GM19238 (cell line): ENCODE measurements around the gene VDR.

Experiments used
- DNase-seq: peaks from one replicate; pipeline ENCODE4 v3.0.0; 2011; ENCODE audit warnings: low spot score; ENCODE audit not compliant: insufficient read length

The VDR gene

DNA sequence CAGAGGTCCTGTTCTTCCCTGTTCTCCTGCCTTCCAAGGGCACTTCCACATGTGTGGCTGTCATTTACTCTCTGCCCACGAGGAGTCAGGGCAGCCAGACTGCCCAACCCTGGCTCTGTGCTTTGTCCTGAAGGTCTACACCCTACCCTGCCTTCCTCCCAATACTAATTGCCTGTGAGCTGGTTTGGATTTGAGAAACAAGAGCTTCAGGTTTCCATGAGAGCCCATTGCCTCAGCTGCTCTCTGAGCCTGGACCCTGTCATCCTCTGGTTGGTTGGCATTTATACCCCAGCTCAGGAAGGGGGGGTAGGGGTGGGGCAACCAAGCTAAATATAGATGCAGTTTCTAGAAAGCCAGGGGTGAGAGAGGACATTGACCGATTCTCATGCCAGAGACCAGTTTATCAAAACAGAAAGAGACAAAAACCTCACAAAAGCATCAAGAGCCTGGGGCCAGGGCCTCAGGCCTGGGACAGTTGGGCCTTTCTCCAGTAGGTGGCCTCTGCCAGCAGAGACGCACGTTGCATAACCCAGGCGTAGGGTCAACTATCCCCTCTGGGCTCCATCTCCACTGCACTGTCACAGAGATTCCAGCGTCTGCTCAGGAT lies 34.5 kb downstream of the VDR start:
- no peak for DNase-seq

DNA sequence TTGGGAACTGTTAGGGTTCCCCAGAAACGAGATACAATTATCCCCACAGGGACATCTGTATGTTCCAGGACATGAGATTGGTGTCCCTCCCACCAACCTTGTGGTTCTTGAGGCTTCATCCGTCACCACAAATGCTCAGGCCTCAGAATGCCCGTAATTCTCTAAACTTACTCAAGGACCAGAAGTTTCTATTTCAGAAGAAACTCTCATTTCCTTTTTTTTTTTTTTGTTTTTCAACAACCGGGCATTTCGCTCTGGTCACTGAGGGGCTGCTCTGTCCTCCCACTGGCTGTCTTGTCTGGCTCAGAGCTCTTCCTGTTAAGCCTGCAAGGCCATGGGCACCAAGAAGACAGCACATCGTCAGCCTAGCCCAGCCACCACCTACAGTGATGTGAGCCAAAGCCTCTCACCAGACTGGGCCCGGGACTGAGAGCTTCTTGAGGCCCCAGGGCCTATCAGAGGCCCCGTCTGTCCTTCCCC lies 36.2 kb downstream of the VDR start:
- peak; percentile 40 for DNase-seq

- no peak for DNase-seq
These were observed 36.8 kb downstream of the VDR start for GRCh38 chr12:47868041-47868440.

DNA sequence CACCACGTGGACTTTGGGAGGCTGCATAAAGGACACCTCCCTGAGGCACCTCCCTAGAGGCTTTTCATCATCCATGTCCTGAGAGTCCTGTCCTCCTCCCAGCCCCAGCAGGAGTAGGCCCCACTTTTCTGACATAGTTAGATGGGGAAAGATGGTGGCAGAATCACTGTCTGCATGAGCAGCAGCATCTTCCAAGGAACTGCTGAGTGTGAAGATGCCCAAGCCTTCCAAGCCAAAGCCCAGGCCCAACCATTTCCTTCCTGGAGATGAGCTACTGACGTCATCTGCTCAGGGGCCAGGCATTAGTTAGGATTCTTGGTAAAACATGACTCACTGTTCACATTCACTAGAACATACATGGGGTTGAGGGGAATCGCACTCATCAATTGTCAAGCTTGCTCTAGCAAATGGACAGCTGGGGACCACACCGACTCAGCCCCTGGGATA lies 37.3 kb downstream of the VDR start:
- DNase-seq = no peak

DNA sequence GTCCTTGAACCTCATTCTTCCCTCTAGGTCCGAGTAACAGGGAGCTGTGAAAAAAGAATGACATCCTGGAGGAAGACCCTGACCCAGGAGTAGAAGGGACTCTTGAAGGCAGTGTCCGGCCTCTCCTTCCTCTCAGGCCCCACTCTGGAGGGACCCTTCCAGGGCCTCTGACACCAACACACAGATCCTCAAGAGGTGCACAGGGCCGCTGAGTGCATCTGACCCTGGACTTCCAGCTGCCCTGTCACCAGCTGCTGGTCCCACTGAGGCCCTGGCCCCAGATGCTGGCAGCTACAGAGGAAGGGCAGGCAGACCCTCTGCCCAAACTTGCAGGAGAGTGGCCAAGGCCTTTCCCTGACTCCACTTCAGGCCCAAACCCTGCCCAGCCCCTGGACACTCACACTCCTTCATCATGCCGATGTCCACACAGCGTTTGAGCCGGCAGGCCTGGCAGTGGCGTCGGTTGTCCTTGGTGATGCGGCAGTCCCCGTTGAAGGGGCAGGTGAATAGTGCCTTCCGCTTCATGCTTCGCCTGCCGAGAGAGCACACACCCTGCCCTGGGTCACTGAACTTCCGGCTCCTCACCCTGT lies 40.1 kb downstream of the VDR start:
- no peak for DNase-seq

- no peak for DNase-seq
These were observed 40.8 kb downstream of the VDR start for GRCh38 chr12:47863985-47864384.

GRCh38 chr12:47863467-47863866 lies 41.3 kb downstream of the VDR start:
- no peak for DNase-seq

- no peak for DNase-seq
These were observed 41.9 kb downstream of the VDR start for GRCh38 chr12:47862881-47863280.

GRCh38 chr12:47862167-47862750 lies 42.5 kb downstream of the VDR start:
- DNase-seq = no peak

- DNase-seq = no peak
These were observed 43.9 kb downstream of the VDR start for GRCh38 chr12:47860873-47861272.

- no peak for DNase-seq
These were observed 44.4 kb downstream of the VDR start for GRCh38 chr12:47860279-47860841.

DNA sequence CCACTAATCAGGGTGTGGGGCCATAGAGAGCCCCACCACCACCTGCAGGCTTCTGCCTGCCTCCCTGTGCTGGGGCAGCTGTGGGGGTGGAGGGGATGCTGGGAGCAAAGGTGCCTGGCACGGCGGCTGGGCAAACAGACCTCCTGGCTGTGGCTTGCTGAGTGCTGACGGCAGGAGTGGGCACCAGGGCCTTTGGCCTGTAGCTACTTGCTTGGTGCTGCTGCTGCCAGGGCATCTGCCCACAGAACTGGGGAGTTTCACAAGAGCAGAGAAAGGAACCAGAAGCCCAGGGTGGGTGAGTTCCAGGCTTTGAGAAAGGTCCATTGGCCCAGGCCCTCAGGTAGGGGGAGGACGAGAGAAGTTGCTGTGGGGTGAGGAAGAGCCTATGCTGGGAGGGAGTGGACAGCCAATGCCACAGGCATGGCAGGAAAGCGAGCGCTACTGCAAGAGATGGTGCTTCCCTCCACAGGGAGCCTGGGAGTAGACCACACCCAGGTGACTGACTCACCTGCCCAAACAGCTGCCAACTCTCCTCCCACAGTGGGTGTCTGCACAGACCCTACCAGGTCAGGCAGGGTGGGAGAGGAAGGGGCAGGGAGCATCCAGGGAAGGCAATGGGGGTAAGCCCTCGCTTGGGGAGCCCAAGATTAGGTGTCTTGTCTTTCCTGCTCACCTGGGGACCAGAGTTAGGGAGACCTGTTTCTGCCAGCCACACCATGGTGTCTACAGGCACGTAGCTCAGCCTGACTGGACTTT lies 46.1 kb downstream of the VDR start:
- DNase-seq = no peak

- no peak for DNase-seq
These were observed 47.8 kb downstream of the VDR start for GRCh38 chr12:47856721-47857575.

DNA sequence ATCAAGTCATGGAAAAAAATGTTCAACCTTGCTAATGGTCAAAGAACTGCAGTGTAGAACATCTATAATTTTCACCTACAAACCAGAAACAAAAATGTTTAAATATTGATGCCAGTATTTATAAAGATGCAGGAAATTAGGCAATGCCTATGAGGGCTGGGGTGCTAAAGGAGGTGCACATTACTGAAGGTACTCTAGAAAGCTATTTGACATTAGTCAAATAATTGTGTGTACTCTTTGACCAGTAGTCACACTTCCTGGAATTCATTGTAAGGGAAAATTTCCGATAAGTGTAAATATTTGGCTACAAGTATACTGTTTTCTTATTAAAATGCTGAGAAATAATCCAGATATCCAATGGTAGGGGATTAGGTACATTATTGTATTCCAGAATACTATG lies 48.7 kb downstream of the VDR start:
- DNase-seq = no peak

DNA sequence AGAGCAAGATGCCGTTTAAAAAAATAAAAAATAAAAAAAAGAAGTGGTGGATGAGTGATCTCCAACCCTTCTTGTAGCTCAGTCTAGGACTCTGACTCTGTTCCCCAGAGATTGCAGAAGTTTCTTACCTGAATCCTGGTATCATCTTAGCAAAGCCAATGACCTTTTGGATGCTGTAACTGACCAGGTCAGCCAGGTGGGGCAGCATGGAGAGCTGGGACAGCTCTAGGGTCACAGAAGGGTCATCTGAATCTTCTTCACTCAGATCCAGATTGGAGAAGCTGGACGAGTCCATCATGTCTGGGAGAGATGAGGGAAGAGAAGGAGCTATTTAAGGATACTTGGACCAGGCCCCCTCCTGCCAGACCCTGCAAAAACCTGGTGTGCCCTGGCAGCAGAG lies 49.3 kb downstream of the VDR start:
- no peak for DNase-seq

- DNase-seq = no peak
These were observed 50.3 kb downstream of the VDR start for GRCh38 chr12:47854531-47854930.

- DNase-seq = no peak
These were observed 52.7 kb downstream of the VDR start for GRCh38 chr12:47852096-47852571.

GRCh38 chr12:47851303-47851952 lies 53.4 kb downstream of the VDR start:
- no peak for DNase-seq

DNA sequence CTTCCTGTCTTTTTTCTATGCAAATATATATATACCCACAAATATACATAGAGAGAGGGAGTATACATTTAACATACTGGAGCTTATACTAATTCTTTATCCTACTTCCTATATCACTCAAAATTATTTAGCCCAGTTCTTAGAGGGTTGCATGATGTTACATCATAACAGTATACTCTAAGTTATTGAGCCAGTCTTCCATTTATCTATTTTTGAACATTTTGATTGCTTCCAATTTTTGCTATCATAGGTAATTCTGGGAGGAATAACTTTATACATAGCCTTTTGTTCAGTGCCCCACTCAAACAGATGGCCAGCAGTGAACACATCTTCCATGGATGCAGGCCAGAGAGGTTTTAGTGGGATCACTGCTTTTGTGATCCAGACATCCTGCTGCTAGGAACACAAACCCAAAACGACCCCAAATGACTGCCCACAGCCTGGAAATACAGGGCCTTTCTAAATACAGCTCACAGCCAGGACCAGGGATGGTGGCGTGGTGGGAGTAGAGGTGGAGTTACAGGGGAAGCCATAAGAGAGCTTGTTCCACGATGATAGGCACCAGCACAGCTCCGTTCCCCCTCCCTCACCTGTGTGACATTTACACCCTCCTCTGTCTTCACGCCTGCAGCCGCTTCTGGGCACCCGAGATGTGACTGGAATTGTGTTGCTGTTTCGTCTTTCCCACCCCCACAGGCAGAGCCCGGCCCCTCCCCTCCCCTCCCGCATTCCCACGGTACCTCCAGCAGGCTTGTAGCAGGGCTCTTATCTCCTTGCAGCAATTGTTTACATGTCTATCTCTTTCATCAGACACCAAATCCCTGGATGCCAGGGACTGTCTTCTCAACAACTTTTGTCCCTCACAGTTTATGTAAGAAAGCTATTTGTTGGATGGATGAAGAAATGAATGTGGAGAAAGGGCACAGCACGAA lies 54.4 kb downstream of the VDR start:
- DNase-seq = no peak
